DND-41 (cell line): ENCODE results near the gene GREB1.

Source experiments
- CTCF ChIP-seq: IDR thresholded peaks from 2 replicates; pipeline ENCODE4 v1.5.1; 2012; ENCODE audit warnings: borderline replicate concordance, low read length, moderate library complexity, mild to moderate bottlenecking; ENCODE audit not compliant: poor library complexity, severe bottlenecking; ENCODE audit errors: extremely low read depth
- EZH2 ChIP-seq: IDR thresholded peaks from 3 replicates; pipeline ENCODE4 v1.6.1; 2012; ENCODE audit warnings: borderline replicate concordance, low read depth, mild to moderate bottlenecking, moderate library complexity, low read length, inconsistent platforms; ENCODE audit not compliant: severe bottlenecking

DNA sequence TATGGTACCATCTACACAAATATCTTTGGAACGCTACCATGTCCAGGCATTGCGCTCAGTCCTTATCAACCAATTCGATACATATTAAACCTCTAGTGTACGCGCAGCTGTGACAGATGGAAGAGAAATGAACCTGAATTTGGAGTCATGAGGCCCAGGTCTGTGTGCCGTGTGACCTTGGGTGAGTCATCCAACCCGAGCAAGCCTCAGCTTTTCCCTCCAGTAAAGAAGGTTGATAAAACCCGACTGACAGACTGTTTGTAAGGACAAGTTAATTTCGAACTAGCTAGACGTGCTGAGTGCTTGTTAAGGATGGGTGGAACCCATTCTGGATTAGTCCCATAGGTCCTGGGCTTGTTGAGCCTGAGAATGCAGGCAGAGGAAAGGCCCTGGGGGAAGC lies 28.2 kb downstream of the GREB1 start:
- no peak for TF ChIP-seq CTCF
- no peak for TF ChIP-seq EZH2
